PC-9 (cell line): ENCODE data around the gene SCML1. TPM values are rescaled to one million over a fixed set of nuclear protein-coding genes. Genes with fewer than 3 reads are reported as not detected.
"Not testable (repeated sequence)": the region's sequence is repeated elsewhere in the genome, so short reads cannot be mapped to it uniquely, and the experiment has no call there.

Experiments used
- BruUV-seq: library from RNA; stranded (reverse); fragments of 400-500 nt; replicated peaks from 2 replicates; lab custom pipeline; 2021; lab: Mats Ljungman, UMichigan
- CTCF ChIA-PET: fragments of 300-600 bp; sonication (Branson Sonifier 250); formaldehyde crosslinking; loops from one replicate; lab custom pipeline; 2022; ENCODE audit warnings: antibody characterized with exemption; lab: Charles Lee
- POLR2A ChIA-PET: fragments of 300-600 bp; sonication (Branson Sonifier 250); formaldehyde crosslinking; loops from one replicate; lab custom pipeline; 2022; ENCODE audit warnings: antibody characterized with exemption; ENCODE audit not compliant: unreplicated experiment; lab: Charles Lee
- DNase-seq, 2 experiments: peaks; one replicate each; pipeline versions ENCODE4 v3.0.0 to v3.0.0-alpha.2; 2015 to 2022; ENCODE audit warnings: mixed read lengths in 1 of 2
- H2AFZ ChIP-seq: fragments of 200-600 bp; sonication (generic); 2 replicates; pipeline ENCODE4 v1.8.1; 2017; ENCODE audit warnings: antibody characterized with exemption
- H3F3A ChIP-seq: fragments of 200-600 bp; sonication (generic); 2 replicates; pipeline ENCODE4 v1.8.1; 2017; ENCODE audit warnings: antibody characterized with exemption, mild to moderate bottlenecking, low read depth; ENCODE audit not compliant: insufficient read depth
- H3K27ac ChIP-seq: fragments of 200-600 bp; sonication (generic); 2 replicates; pipeline ENCODE4 v1.6.1; 2016; ENCODE audit warnings: mixed run types
- H3K27me3 ChIP-seq: fragments of 200-600 bp; sonication (generic); 2 replicates; pipeline ENCODE4 v1.6.1; 2016; ENCODE audit warnings: low read depth, mixed run types; ENCODE audit not compliant: insufficient read depth
- H3K36me3 ChIP-seq: fragments of 200-600 bp; sonication (generic); 2 replicates; pipeline ENCODE4 v1.6.1; 2016; ENCODE audit warnings: low read depth, mixed run types
- H3K4me1 ChIP-seq: fragments of 200-600 bp; sonication (generic); replicated peaks from 2 replicates; pipeline ENCODE4 v1.6.1; 2016; ENCODE audit warnings: mixed run types; ENCODE audit not compliant: insufficient read depth
- H3K4me2 ChIP-seq: fragments of 200-600 bp; sonication (generic); 2 replicates; pipeline ENCODE4 v1.6.1; 2017; ENCODE audit warnings: mixed run types
- H3K4me3 ChIP-seq: fragments of 200-600 bp; sonication (generic); 2 replicates; pipeline ENCODE4 v1.6.1; 2016; ENCODE audit warnings: mixed run types
- H3K79me2 ChIP-seq: fragments of 200-600 bp; sonication (generic); 2 replicates; pipeline ENCODE4 v1.6.1; 2017; ENCODE audit warnings: low read depth, mixed run types
- H3K9me2 ChIP-seq: fragments of 200-600 bp; sonication (generic); 2 replicates; pipeline ENCODE4 v1.8.1; 2017; ENCODE audit warnings: mild to moderate bottlenecking; ENCODE audit not compliant: insufficient read depth
- H3K9me3 ChIP-seq: fragments of 200-600 bp; sonication (generic); 2 replicates; pipeline ENCODE4 v1.8.1; 2016; ENCODE audit warnings: low read depth; ENCODE audit not compliant: insufficient read depth
- H4K20me1 ChIP-seq: fragments of 200-600 bp; sonication (generic); 2 replicates; pipeline ENCODE4 v1.8.1; 2017; ENCODE audit not compliant: insufficient read depth
- EZH2 ChIP-seq: fragments of 200-600 bp; sonication (generic); IDR thresholded peaks from 2 replicates; pipeline ENCODE4 v1.8.0; 2017; ENCODE audit warnings: antibody characterized with exemption, low read depth
- intact Hi-C: fragments of 100-400 bp; cut with micrococcal nuclease; formaldehyde crosslinking; loops from one replicate; pipeline ENCODE4 v1.10.0; 2022; ENCODE audit not compliant: unreplicated experiment
- total RNA-seq: library from RNA; stranded (reverse); gene quantifications from 2 replicates; pipeline ENCODE4 v1.2.3, GENCODE V29; 2021
- TF ChIP-seq, protein P1 (sequence below): fragments of 200-600 bp; sonication (generic); conservative IDR thresholded peaks from 2 replicates; pipeline ENCODE4 v1.6.1; 2017; ENCODE audit warnings: mixed run types, antibody characterized with exemption, mild to moderate bottlenecking, moderate library complexity

The SCML1 gene
- total RNA-seq, 1 experiment from 2014 or later: 9.3 TPM

- DNase-seq: no peak
- Histone ChIP-seq H3K9me3 (no peaks in the 10 kb centered on the region), H3K9me2 (no peaks in the 10 kb centered on the region), H3K36me3 (no peaks in the 10 kb centered on the region), H3K4me3 (no peak overlapping the region), H3K27me3 (peaks cover 13% of the 10 kb centered on the region; the same call in 1 of the 2 replicates), H3K4me2 (no peak overlapping the region), H2AFZ (no peak overlapping the region), H3F3A (no peaks in the 10 kb centered on the region), H3K27ac (no peak overlapping the region), H4K20me1 (no peaks in the 10 kb centered on the region), H3K4me1 (no peaks in the 10 kb centered on the region), H3K79me2 (no peaks in the 10 kb centered on the region)
- BruUV-seq: no TSS peak
- intact Hi-C loops: no loop called here
- TF ChIP-seq, protein P1, sequence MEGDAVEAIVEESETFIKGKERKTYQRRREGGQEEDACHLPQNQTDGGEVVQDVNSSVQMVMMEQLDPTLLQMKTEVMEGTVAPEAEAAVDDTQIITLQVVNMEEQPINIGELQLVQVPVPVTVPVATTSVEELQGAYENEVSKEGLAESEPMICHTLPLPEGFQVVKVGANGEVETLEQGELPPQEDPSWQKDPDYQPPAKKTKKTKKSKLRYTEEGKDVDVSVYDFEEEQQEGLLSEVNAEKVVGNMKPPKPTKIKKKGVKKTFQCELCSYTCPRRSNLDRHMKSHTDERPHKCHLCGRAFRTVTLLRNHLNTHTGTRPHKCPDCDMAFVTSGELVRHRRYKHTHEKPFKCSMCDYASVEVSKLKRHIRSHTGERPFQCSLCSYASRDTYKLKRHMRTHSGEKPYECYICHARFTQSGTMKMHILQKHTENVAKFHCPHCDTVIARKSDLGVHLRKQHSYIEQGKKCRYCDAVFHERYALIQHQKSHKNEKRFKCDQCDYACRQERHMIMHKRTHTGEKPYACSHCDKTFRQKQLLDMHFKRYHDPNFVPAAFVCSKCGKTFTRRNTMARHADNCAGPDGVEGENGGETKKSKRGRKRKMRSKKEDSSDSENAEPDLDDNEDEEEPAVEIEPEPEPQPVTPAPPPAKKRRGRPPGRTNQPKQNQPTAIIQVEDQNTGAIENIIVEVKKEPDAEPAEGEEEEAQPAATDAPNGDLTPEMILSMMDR: no peak
- TF ChIP-seq EZH2: no peak
- ChIA-PET POLR2A (no interaction called here), CTCF (no interaction called here)
Measured at GRCh38 chrX:17779434-17779833, 42.1 kb downstream of the SCML1 start.

DNA sequence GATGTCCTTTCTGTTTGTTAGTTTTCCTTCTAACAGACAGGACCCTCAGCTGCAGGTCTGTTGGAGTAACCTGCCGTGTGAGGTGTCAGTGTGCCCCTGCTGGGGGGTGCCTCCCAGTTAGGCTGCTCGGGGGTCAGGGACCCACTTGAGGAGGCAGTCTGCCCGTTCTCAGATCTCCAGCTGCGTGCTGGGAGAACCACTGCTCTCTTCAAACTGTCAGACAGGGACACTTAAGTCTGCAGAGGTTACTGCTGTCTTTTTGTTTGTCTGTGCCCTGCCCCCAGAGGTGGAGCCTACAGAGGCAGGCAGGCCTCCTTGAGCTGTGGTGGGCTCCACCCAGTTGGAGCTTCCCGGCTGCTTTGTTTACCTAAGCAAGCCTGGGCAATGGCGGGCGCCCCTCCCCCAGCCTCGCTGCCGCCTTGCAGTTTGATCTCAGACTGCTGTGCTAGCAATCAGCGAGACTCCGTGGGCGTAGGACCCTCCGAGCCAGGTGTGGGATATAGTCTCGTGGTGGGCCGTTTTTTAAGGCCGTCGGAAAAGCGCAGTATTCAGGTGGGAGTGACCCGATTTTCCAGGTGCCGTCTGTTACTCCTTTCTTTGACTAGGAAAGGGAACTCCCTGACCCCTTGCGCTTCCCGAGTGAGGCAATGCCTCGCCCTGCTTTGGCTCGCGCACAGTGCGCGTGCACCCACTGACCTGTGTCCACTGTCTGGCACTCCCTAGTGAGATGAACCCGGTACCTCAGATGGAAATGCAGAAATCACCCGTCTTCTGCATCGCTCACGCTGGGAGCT lies 49.5 kb downstream of the SCML1 start:
- Histone ChIP-seq H3K4me2 (peak overlapping the region; percentile 62), H2AFZ (0 out of 2 replicates have a peak overlapping the region, but pooled peaks have one; percentile 48), H3K4me3 (peak overlapping the region; percentile 43; the same call in 1 of the 2 replicates)
- peak in 1 of 2 experiments; percentile 14 for DNase-seq
- POLR2A ChIA-PET, CTCF ChIA-PET, H4K20me1 ChIP-seq, intact Hi-C loops, H3F3A ChIP-seq, H3K9me2 ChIP-seq, H3K9me3 ChIP-seq, H3K4me1 ChIP-seq, H3K36me3 ChIP-seq, H3K79me2 ChIP-seq, H3K27ac ChIP-seq, BruUV-seq, H3K27me3 ChIP-seq: not testable (repeated sequence)

GRCh38 chrX:17787557-17787956 lies 50.3 kb downstream of the SCML1 start:
- BruUV-seq: no TSS peak
- DNase-seq: no peak
- Histone ChIP-seq H3K9me3 (no peaks in the 10 kb centered on the region), H3K36me3 (no peaks in the 10 kb centered on the region), H4K20me1 (no peaks in the 10 kb centered on the region), H3K27ac (no peak overlapping the region), H3K9me2 (no peaks in the 10 kb centered on the region), H3K4me3 (no peak overlapping the region), H2AFZ (no peak overlapping the region), H3F3A (no peaks in the 10 kb centered on the region), H3K27me3 (no peaks in the 10 kb centered on the region), H3K4me2 (no peak overlapping the region), H3K4me1 (no peaks in the 10 kb centered on the region), H3K79me2 (no peaks in the 10 kb centered on the region)
- TF ChIP-seq, protein P1: no peak
- TF ChIP-seq EZH2: no peak
- POLR2A ChIA-PET: no interaction called here
- CTCF ChIA-PET: no interaction called here
- intact Hi-C loops: no loop called here
